Measurements from ENCODE around the gene EEF1A2.
A peak's percentile ranks its signal among the peaks of the same experiment; 100 is the strongest.

EEF1A2 gene

GRCh38 chr20:63495741-63496595 is 2.9 kb downstream of the EEF1A2 start:
- peak overlapping the region; percentile 23 for H3K4me3 ChIP-seq (ENCODE audit: low read depth, low read length)
- CTCF ChIA-PET, result interaction anchor here (0.7 to 2.9 kb wide), 35 partner anchors 9 to 728 kb away, joined by 3 to 26 read pairs (median 4); partner anchors contain the start of genes PPDPF, PTK6 and SAMD10
- TF ChIP-seq CTCF (IDR thresholded peaks at IDR 0.05; ENCODE audit: insufficient read depth, low read length, missing control alignments), result peak; percentile 95
- POLR2A ChIA-PET, result interaction anchor here (2.1 kb wide), 1 partner anchor 25 kb away, joined by 7 read pairs; the partner anchor contains the start of gene PPDPF
- no peak for DNase-seq (ENCODE audit: low read depth, low spot score)

- H3K4me3 ChIP-seq (ENCODE audit: low read depth, low read length), result no peak overlapping the region
- ChIA-PET CTCF (interaction anchor here (0.9 to 2.9 kb wide), 15 partner anchors 10 to 729 kb away, joined by 3 to 26 read pairs (median 11); partner anchors contain the start of genes PPDPF and PTK6), POLR2A (no interaction called here)
- no peak for DNase-seq (ENCODE audit: low read depth, low spot score)
- TF ChIP-seq CTCF (IDR thresholded peaks at IDR 0.05; ENCODE audit: insufficient read depth, low read length, missing control alignments), result no peak
Observed at GRCh38 chr20:63495167-63495720, 3.6 kb downstream of the EEF1A2 start.

DNA sequence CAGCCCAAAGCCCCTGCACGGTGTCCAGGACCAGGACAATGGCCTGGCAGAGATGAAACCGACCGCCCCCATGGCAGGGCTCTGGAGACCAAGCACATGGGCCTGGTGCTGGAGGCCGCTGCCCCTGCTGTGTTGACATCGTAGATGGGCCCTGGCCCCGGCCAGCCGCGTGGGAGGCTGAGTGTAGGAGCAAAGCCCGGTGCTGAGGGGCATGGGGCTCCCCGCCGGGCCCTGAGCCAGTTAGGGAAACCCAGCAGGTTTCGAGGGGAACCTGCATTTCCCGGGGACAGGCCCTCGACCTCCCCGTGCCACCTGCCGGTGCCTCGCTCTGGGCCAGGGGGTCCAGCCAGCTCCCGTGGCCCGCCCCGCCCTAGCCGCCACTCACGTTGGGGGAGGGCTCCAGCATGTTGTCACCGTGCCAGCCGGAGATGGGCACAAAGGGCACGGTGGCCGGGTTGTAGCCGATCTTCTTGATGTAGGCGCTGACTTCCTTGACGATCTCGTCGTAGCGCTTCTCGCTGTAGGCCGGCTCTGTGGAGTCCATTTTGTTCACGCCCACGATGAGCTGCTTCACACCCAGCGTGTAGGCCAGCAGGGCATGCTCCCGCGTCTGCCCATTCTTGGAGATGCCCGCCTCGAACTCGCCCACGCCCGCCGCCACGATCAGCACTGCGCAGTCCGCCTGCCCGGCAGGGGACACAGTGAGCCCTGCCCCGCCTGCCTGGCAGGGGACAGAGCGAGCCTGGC is 4.3 kb downstream of the EEF1A2 start:
- H3K4me3 ChIP-seq (ENCODE audit: low read depth, low read length), result no peak overlapping the region
- no peak for TF ChIP-seq CTCF (IDR thresholded peaks at IDR 0.05; ENCODE audit: insufficient read depth, low read length, missing control alignments)
- ChIA-PET CTCF (interaction anchor here (1.5 kb wide), 1 partner anchor 25 kb away, joined by 3 read pairs; the partner anchor contains the start of gene PPDPF), POLR2A (no interaction called here)
- DNase-seq (ENCODE audit: low read depth, low spot score), result no peak

DNA sequence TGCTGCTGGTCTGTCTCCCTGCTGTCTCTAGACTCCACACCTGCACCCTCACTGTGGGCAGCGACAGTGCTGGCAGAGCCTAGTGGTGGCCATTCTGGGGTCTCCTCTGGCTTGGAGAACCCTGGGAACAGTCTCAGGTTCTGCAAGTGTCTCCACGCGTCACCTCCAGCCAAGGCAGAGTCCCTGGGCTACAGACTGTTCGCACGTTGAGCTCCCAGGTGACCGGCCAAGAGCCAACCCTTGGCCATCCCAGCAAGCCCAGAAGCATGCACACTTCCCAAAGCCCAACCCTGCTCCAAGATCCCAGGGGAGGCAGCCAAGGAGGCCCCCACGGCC is 4.8 kb downstream of the EEF1A2 start:
- TF ChIP-seq CTCF (IDR thresholded peaks at IDR 0.05; ENCODE audit: insufficient read depth, low read length, missing control alignments), result no peak
- H3K4me3 ChIP-seq (ENCODE audit: low read depth, low read length), result no peak overlapping the region
- ChIA-PET POLR2A (no interaction called here), CTCF (interaction anchor here (1.2 to 1.5 kb wide), 2 partner anchors 26 to 69 kb away, joined by 3 to 4 read pairs; partner anchors contain the start of gene PPDPF)
- no peak for DNase-seq (ENCODE audit: low read depth, low spot score)

GRCh38 chr20:63493563-63494020 is 5.3 kb downstream of the EEF1A2 start:
- TF ChIP-seq CTCF (IDR thresholded peaks at IDR 0.05; ENCODE audit: insufficient read depth, low read length, missing control alignments), result no peak
- no peak for DNase-seq (ENCODE audit: low read depth, low spot score)
- ChIA-PET CTCF (interaction anchor here (1.2 to 1.5 kb wide), 2 partner anchors 26 to 69 kb away, joined by 3 to 4 read pairs; partner anchors contain the start of gene PPDPF), POLR2A (no interaction called here)
- H3K4me3 ChIP-seq (ENCODE audit: low read depth, low read length), result no peak overlapping the region
